Midbrain (tissue), 1 donor: ENCODE results near the gene SPSB3.

Experiments
- DNase-seq: peaks from one replicate; lab custom pipeline; 2025; lab: John Stamatoyannopoulos, UW

Gene SPSB3

DNA sequence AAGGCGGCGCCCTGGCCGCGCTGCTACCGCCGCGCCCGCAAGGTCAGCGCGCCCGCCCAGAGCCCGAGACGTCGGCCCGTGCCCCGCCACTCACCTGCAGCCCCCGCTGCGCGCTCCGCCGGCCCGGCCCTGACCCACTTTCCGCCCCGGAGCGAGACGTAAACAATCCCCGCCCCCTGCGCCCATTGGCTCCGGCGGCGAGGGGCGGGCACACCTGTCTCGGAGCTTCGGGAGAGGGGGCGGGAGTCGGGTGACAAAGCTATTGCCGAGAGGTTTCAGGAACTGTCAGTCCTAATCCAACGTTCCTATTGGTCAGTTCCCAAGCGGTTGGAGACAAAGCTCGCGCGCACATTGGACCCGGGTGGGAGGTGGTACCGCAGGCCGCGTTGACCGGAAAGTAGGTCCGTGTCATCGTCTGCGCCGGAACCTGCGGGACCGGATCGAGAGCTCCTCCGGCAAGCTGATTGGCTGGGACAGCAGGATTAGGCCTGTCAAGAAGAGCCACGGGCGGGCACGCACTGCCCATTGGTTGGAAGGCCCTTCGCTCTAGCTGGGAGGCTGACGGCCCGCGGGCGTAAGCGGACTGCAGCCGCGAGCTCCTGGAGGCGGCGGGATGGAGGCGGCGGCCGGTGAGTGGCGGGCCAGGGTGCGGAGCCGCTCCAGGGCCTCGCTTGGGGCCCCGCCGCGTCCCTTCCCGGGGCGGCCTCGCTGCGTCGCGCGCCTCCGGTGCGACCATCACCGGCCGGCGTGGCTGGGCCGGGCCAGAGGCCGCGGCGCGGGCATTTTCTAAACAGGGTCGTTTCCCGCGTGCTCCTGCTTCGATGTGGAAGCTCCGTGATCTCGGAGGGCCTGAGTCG lies at the start of gene SPSB3, which contains the start of gene NUBP2:
TSS of gene SPSB3 (minus strand) at position 164 of the 857 bp plus-strand sequence. CDS start 1,088 bp downstream, outside the sequence.
TSS of gene NUBP2 (plus strand) at position 553 of the 857 bp plus-strand sequence. CDS start at position 614, 61 bp downstream.
- DNase-seq = peak; percentile 100

DNA sequence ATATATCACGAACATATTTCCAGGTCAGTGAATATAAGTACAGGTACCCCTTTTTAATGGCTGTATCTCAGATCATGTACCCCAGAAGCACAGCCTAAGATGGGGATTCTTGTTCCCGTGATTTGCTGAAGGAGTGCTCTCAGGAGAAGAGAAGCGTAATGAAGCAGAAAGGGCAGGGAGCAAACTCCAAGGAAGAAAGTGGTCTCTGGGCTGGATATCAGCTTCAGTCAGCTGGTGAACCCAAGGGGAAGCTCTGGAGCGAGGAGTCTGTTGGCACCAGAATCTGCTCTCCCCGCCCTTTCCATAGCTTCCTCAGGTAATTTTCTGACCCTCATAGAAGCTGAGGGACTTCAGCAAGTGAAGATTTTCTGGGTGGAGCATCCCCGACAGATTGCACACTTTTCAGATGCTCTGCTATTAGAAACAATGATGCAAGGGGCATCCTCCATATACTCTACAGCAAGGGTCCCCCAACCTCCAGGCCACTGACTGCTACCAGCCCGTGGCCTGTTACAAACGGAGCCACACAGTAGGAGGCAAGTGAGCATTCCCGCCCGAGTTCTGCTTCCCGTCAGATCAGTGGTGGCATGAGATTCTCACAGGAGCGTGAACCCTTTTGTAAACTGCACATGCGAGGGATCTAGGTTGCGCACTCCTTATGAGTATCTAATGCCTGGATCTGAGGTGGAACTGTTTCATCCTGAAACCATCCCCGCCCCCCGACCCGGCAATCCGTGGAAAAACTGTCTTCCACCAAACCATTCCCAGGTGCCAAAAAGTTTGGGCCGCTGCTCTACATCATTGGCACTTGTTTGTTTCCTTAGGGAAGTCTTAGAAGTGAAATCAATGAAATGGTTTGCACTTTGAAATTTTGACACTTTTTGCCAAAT lies 49.1 kb upstream of the SPSB3 start:
- no peak for DNase-seq

DNA sequence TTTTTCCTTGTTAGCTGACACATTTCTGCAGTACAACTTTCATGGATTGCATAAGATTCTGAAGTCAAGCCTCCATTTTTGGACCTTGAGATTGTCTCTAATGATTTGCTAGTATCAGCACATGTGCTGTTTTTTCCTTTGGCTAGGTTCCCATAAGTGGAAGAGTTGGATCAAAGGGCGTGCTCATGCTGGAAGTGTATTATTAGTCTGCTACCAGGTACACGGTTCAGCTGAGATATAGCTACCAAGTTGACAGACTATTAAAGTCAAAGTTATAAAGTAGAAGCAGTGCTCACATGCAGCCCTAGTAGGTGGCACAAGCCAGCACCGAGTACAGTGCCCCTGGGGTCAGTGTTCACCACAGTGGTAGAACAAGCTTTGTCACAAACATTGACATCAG lies 47.8 kb upstream of the SPSB3 start:
- no peak for DNase-seq

DNA sequence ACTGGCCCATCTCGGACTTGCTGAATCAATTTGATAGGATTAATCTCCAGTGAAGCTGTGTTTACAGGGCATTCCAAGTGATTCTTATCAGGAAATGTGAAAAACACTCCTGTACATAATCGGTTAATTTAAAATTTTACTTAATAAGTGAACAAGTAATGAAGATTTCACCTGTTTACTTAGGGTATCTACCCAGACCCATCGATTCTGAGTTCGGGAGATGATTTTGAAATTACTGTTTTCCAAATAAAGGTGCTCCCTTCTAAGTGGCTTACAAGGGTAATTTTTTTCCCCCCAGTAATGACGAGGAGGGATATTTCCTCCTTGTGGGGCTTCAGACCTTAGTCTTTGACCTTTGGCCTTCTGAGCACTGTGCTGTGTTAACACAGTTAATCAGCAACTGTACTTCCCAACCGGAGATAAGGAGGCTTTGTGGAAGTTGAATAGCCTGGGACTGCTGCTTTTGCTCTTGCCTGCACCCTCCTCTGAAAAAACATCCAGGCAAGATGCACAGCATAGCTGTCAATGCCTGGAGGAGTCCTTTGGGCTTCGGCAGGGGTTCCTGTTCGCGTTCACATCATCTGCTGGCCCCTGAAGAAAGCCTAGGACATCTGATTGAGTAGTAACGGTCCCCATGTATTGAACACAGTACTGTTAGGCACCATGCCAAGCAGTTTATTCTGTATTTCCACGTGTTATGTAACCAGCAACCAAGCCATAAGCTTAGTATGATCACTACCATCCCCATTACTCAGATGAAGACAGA lies 46.5 kb upstream of the SPSB3 start:
- no peak for DNase-seq

DNA sequence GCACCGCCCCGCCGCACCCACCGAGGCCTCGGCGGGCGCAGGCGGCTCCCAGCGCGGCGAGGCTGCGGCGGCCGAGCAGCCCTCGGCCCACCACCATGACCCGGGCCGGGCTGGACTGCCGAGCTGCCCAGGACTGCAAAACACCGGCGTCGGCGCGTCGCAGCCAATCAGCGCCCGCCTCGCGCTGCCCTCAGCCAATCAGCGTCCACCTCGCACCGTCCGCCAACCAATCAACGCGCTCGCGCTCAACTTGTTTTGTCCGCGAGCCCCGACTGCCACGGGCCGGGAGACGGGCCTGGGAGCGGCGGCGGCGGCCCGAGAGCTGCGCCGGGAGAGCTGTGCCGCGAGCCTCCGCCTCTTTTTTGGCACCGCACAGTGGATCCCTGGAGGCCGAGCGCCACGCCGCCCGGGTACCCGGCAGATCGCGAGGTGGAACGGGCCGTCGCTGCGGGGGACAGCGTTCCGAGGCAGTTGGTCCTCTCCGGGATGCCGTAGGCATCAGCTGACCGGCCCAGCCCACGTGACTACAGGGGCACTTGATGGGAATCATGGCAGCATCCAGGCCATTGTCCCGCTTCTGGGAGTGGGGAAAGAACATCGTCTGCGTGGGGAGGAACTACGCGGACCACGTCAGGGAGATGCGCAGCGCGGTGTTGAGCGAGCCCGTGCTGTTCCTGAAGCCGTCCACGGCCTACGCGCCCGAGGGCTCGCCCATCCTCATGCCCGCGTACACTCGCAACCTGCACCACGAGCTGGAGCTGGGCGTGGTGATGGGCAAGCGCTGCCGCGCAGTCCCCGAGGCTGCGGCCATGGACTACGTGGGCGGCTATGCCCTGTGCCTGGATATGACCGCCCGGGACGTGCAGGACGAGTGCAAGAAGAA lies 44.6 kb upstream of the SPSB3 start, which contains the start of the genes FAHD1 and HAGH:
TSS of gene FAHD1 (plus strand) at position 516 of the 883 bp plus-strand sequence. CDS start at position 549, 33 bp downstream.
TSS of gene HAGH (minus strand) at position 135 of the 883 bp plus-strand sequence. CDS start at position 97, 38 bp downstream.
- DNase-seq = peak; percentile 95

DNA sequence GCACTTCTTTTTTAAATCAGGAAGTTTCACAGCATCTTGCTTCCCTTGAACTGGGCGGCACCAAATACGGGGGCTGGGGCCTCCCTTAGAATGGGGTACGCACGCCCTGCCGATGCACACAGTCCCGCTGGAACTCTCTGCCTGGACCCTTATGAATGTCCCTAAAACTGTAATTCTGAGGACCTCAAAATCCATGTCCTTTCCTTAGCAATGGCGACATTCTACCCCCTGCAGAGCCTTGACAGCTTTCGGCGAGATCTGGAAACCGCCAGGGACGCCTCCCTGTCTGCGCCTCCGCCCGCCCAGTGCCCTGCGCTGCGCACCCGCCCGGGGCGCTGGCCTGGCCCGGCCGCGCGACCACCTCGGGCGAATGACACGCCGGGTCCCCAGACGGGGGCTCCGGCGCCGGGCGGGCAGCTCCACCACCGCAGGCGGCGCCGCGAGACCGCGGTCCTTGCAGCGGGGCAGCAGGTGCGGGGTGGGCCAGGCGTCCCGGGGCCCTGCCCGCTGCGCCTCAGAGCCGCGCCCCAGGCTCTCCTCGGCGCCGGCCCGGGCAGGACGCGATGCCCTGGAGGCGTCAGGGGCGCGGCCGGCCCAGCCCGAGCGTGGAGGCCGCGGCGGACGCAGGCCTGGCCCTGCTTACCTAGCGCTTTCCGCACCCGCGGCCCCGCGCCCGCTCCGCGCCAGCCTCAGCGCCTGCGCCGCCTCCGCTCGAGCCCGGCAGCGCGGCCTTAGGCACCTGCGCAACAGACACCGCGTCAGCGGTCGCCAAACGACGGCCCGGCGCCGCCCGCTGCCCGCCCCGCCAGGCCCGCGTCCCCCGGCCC lies 43.7 kb upstream of the SPSB3 start:
- peak; percentile 9 for DNase-seq

DNA sequence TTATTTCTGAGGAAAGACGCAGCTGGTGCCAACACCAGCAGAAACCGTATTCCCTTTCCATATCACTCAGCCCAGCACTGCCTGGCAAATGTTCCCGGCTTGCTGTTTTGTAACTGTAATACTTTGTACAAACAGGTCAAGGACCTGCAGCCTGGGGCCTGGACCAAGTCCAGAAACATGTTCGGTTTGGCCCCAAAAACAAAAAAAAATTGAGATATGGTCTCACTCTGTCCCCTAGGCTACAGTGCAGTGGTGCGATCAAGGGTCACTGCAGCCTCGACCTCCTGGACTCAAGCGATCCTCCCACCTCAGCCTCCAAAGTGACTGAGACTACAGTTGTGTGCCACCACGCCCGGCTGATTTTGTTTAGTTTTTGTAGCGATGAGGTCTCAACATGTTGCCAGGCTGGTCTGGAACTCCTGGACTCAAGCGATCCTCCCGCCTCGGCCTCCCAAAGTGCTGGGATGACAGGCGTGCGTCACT lies 43.1 kb upstream of the SPSB3 start:
- DNase-seq = no peak

DNA sequence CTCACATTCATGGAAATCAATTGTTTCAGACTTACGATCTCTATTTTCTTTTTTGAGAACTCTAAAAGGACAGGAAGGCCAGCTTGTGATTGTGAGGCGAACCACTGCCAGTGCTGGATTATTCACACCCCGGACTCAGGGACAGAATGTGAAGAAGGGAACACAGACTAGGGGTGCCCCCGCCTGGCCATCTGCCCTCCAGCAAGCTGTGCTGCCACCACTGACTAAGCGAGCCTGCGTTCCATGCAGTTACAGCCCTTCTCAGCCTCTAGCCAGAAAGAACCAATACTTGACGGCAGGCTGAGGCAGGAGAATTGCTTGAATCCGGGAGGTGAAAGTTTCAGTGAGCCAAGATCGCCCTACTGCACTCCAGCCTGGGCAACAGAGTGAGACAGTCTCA lies 41.5 kb upstream of the SPSB3 start:
- peak; percentile 1 for DNase-seq

DNA sequence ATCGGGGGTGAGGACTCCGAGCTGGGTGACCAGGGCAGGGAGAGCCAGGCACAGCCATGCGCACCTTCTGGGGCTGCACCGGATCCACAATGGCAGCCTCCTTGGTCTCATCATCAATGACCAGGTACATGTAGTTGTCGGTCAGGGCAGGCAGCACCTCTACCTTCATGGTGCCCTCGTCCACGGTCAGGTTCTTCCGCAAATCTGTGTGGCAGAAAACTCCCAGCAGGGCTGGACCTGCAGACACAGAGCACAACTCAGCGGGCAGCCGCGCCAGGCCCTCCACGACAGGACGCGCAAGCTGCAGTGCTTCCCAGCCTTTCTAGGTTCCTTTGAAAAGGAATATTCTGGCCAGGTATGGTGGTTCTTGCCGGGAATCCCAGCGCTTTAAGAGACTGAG lies 40.4 kb upstream of the SPSB3 start:
- DNase-seq = no peak

DNA sequence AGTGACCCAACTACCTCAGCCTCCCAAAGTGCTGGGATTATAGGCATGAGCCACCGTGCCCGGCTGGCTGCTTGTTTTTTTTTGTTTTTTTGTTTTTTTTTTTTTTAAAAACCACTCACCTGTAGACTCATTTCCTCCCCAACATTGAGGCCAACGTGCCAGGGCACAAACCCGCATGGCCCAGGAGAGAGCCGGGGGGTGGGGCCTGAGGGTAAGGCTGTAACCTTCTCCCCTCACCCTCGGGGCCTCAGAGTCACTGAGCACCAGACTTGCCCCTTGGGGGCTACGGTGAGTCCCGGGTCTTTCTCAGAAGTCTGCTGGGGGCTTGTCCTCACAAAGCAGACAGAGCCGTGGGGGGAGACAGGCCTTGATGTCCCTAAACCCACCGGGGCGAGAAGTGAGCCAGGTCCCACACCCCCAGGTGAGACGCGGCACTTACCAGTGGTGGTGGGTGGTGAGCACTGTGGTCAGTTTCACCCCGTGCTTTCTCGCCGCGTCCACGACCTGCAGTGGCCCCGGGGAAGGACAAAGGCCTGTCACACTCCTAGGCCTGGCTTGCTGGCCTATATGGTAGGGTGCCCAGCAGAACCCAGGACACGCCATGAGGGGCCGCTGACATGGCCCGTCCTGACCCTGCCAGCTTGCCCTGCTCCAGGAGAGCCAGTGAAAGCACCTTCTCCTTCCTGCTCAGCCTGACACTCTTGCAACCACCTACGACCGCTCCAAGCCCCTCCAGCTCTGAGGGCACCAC lies 39.7 kb upstream of the SPSB3 start:
- no peak for DNase-seq

DNA sequence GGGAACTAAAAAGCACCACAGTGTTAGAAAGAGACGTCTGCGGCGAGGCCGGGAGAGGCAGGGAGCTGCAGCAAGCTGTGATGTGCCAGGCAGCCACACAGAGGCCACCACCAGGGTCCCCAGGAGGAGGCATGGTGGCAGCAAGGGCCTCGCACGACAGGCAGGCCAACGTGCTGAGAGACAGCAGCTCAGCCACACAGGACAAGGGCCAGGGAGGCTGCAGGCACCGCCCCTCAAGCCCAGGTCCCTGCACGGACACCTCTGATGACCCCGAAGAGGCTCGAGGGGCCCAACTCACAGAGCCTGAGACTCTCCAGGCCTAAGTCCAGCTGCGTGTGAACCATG lies 38.5 kb upstream of the SPSB3 start:
- no peak for DNase-seq

DNA sequence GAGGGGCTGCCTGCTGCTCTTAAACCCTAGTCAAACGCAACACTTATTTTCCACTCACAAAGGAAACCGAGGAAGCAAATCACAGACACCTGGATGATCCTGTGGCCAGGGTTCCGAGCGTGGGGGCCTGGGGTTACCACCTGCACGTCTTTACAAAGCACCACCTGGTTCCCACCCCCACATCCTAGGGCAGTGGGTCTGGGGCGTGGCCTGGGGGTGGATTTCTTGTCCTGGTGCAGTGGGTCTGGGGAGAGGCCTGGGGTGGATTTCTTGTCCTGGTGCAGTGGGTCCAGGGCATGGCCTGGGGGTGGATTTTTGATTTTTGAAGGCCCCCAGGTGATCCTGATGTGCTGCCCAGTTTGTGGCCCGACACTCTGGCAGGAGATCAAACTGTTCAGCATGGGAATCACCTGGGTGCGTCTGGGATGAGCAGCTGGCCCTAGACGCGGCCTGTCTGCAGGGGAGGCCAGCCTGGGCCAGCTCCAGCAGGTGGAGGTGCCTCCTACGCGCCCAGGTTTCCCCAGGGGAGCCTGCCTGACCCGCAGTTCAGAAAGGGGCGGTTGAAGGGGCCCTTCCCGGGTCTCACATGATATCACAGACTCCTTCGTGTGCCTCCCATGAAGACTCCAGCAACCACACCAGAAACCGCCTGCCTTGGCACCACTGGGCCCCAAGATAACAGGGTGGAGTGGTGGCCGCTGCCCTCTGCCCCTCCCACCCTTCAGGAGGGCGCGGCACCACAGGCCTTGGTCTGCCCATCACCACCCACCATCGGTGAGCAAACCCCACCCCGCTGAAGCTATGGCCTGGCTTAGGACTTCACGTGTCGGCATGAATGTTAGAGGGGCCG lies 38.0 kb upstream of the SPSB3 start:
- DNase-seq = no peak

DNA sequence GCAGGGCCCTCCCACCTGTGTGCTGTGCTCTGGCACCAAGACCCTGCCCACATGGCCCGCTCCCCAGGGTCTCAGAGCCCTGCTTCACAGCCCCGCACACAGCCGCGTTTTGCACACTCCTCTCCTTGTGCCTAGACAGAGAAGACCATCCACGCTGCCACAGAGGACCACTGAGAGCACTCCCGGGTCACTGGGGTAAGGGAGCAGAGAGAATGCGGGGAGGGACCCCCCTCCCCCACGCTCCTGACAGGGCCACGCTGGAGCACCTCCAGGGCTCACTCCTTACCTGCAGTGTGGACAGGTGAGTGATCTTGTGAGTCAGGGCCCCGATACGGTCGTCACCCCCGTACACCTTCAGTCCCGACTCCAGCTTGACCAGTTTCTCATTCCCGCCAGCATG lies 37.2 kb upstream of the SPSB3 start:
- no peak for DNase-seq

DNA sequence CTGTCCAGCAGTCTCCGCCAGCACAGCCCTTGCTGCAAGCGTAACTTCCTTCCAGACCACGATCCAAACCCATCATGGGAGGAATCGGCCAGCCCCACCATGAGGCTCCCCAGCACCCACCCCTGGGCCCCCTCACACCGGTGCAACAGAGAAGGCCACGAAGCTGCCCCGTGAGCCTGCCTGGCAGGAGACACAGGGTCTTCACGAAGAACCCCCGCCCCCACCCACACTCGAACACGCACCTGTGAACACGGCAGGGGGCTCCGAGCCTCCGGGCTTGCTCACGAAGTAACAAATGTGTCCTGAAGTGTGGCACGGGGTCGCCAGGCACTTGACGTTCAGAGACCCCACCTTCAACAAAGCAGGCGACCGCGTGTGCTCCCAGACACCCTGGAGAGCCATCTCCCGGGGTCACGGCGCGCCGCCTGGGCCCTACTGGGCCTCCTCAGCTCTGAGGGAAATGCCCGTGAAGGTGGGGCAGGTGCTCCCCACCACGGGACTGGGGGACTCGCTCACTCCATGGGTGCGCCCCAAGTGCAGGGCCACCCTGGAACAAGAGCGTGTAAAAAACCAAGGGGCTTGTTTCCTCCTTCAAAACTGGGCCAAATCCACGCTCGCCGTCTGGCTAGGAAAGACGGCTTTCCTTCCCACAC lies 36.6 kb upstream of the SPSB3 start:
- DNase-seq = no peak

DNA sequence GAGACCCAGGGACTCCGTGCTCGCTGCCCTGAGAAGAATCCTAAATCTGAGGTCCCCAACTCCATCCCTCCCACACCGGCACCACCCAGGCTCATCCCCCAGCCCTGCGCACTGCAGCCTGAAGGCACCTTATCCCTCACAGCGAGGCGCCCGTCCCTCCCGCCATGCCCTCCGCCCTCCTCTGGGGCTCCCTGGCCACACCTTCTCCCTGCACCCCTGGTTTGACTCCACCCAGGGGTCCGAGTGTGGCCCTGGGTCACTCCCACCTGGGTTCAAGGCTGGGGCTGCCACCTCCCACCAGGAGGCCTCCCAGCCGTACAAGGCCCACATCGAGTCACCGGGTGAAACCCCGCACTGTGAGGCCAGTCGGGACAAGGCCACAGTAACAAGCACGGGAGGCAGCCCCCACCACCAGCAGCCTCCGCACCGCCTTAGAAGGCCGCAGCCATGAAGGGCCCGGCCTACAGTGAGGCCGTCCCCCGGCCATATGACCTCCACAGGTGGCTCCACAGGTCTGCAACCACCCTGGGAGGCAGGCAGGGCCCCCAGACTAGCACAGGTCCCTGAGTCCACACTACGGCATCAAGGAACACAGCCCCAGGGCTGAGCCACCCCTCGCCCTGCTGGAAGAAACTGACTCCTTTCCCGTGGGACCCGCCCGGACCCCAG lies 36.0 kb upstream of the SPSB3 start:
- DNase-seq = no peak

DNA sequence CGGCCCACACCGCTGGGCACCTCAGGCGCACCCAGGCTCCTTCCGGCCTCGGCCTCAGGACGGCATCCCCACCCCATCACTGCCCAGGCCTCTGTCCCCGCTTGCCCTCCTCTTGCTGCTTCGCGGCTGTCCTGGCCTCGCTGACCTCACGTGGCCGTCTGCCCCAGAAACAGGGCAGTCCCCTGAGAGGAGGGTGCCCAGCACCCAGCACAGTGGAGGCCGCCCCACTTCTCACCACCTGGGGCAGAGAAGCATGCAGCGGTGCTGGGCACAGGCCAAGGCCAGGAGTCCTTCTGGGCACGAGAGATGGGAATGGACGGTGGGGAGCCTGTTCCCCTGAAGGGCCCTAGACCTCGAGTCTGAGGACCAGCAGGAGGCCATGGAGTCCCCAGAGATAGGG lies 35.3 kb upstream of the SPSB3 start:
- DNase-seq = no peak

DNA sequence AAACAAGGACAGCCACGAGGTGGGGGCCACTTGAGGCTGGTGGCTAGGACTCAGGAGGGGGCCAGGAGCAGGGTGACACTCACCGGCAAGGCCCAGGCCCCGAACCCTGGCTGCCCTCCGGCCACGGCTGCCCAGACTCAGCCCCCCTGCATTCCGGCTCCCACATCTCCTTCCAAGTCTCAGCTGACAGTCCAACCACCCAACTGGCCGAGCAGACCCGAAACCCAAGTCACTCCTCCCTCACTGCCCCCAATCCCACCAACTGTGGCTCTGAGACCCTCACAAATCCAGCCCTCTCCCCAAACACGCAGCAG lies 34.9 kb upstream of the SPSB3 start:
- no peak for DNase-seq
